GM12891 (cell line): ENCODE measurements around the gene MERTK.

Experiments used
- PAX5 ChIP-seq: IDR thresholded peaks from 2 replicates; pipeline ENCODE4 v1.6.1; 2011; ENCODE audit warnings: low read length, moderate library complexity, mild to moderate bottlenecking; ENCODE audit not compliant: insufficient read depth, severe bottlenecking
- POLR2A ChIP-seq: IDR thresholded peaks from 2 replicates; pipeline ENCODE4 v1.6.1; 2011; ENCODE audit warnings: low read depth, low read length, control low read depth
- POLR2AphosphoS5 ChIP-seq: IDR thresholded peaks from 2 replicates; pipeline ENCODE4 v1.6.1; 2011; ENCODE audit warnings: low read depth, low read length, control low read depth
- POU2F2 ChIP-seq: IDR thresholded peaks from 2 replicates; pipeline ENCODE4 v1.6.1; 2011; ENCODE audit warnings: low read depth, mild to moderate bottlenecking, control low read depth, low read length, moderate library complexity
- SPI1 ChIP-seq: IDR thresholded peaks from 2 replicates; pipeline ENCODE4 v1.6.1; 2011; ENCODE audit warnings: low read depth, low read length, control low read depth
- TAF1 ChIP-seq: IDR thresholded peaks from 2 replicates; pipeline ENCODE4 v1.6.1; 2011; ENCODE audit warnings: low read depth, low read length, control low read depth

GRCh38 chr2:112001942-112002341 lies 103.5 kb downstream of the MERTK start:
- no peak for TF ChIP-seq POLR2A
- no peak for TF ChIP-seq TAF1
- TF ChIP-seq POLR2AphosphoS5 = no peak
- TF ChIP-seq SPI1 = no peak
- TF ChIP-seq PAX5 = no peak
- no peak for TF ChIP-seq POU2F2
